Testis (tissue), 3 donors: ENCODE measurements around the gene REC114. TPM values are rescaled to one million over a fixed set of nuclear protein-coding genes. Genes with fewer than 3 reads are reported as not detected.

ENCODE experiments used
- DNase-seq: peaks from one replicate; pipeline ENCODE4 v3.0.0-alpha.2; 2019
- H3K27ac ChIP-seq, 2 donors: fragments of 200-600 bp; sonication (generic); one replicate each; pipeline ENCODE4 v1.5.1; 2019
- H3K27me3 ChIP-seq: fragments of 200-600 bp; sonication (generic); one replicate; pipeline ENCODE4 v1.5.1; 2019
- H3K36me3 ChIP-seq: fragments of 200-600 bp; sonication (generic); one replicate; pipeline ENCODE4 v1.5.1; 2017; ENCODE audit warnings: low read depth; ENCODE audit errors: missing control alignments
- H3K4me1 ChIP-seq: fragments of 200-600 bp; sonication (generic); one replicate; pipeline ENCODE4 v1.5.1; 2019
- H3K4me3 ChIP-seq, 2 donors: fragments of 200-600 bp; sonication (generic); one replicate each; pipeline ENCODE4 v1.5.1; 2017 to 2019
- H3K9me3 ChIP-seq: fragments of 200-600 bp; sonication (generic); one replicate; pipeline ENCODE4 v1.5.1; 2017
- CTCF ChIP-seq, 3 experiments: fragments of 450-650 bp in 2 of 3; fragments of 200-600 bp in 1 of 3; sonication (generic) in 1 of 3; IDR thresholded peaks; one replicate each; pipeline ENCODE4 v1.5.1; 2016 to 2019; ENCODE audit warnings: antibody characterized with exemption in 3 of 3, mild to moderate bottlenecking in 2 of 3, moderate library complexity in 1 of 3
- POLR2A ChIP-seq: fragments of 450-650 bp; IDR thresholded peaks from one replicate; pipeline ENCODE4 v1.6.1; 2017; ENCODE audit warnings: antibody characterized with exemption, mild to moderate bottlenecking, moderate library complexity
- WGBS, 2 donors: methylation state at CpG; one replicate each; pipeline ENCODE4 v1.1.5; 2018; 5-methylcytosine and 5-hydroxymethylcytosine counted together
- intact Hi-C: fragments of 100-400 bp; cut with DNase I; formaldehyde crosslinking; loops from one replicate; pipeline ENCODE4 v1.15.1; 2023; ENCODE audit warnings: low total_unique reads
- polyA plus RNA-seq: library from polyadenylated mRNA; stranded (reverse); fragments of 350-450 nt; fragmentation: Illumina TruSeq; extraction: RNeasy Lipid Tissue Mini Kit (QIAGEN cat#74804); gene quantifications from one replicate; pipeline ENCODE4 v1.2.3, GENCODE V29; 2014; ENCODE audit warnings: low read depth, low replicate concordance; ENCODE audit not compliant: insufficient read depth
- total RNA-seq, 2 donors: library from RNA; depleted of rRNA; stranded (reverse); fragments of >200 nt; gene quantifications; one replicate each; pipeline ENCODE4 v1.2.3, GENCODE V29; 2016

Gene REC114
- total and polyA plus RNA-seq, 3 donors from 2014 or later, result 28.7 to 102 (median 28.8) TPM

DNA sequence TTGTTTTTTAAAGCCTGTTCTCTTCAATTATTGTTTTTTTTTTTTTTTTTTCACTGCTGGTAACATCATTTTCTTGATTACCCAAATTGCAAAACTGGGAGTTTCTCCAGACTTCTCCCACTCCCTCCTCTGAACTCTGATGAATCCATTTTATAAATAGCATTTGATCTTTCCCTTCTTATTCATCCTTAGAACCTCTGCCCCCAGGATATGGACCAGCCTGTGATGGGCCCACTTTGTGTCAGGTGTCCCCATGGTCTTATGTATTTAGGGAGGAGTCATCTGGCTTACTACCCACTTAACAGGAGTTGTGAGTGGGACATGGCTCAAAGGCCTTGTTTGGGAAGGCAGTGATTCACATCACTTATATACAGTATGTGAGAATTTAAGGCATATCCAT lies 57.7 kb downstream of the REC114 start:
- Histone ChIP-seq H3K4me1 (no peaks in the 10 kb centered on the region), H3K27me3 (no peaks in the 10 kb centered on the region), H3K9me3 (no peaks in the 10 kb centered on the region), H3K36me3 (no peaks in the 10 kb centered on the region), H3K4me3 (no peak overlapping the region), H3K27ac (no peak overlapping the region)
- no peak for TF ChIP-seq CTCF (IDR thresholded peaks at IDR 0.05)
- TF ChIP-seq POLR2A, result no peak
- intact Hi-C loops, result no loop called here
- no peak for DNase-seq

DNA sequence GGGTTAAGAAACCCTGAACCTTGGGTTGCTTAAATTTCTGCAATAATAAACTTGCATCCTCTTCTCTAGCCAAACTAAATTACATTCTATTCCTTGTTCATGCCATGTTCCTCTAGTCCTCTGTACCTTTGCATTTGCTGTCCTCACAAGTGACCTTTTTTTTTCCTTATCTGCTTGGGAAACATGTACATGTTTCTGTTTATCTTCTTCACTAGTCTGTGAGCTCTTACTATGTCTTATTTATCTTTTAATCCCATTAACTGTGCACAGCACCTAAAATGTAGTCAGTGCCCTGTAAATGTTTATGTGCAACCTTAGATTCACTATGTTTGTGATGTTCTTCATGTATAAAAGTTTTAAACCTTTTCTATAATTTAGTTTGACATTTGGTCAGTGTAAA lies 61.9 kb downstream of the REC114 start:
- Histone ChIP-seq H3K27ac (no peak overlapping the region), H3K4me1 (no peaks in the 10 kb centered on the region), H3K4me3 (no peak overlapping the region), H3K9me3 (no peaks in the 10 kb centered on the region), H3K27me3 (no peaks in the 10 kb centered on the region), H3K36me3 (no peaks in the 10 kb centered on the region)
- no peak for DNase-seq
- TF ChIP-seq CTCF (IDR thresholded peaks at IDR 0.05) (no peak), POLR2A (no peak)
- intact Hi-C loops, result no loop called here

DNA sequence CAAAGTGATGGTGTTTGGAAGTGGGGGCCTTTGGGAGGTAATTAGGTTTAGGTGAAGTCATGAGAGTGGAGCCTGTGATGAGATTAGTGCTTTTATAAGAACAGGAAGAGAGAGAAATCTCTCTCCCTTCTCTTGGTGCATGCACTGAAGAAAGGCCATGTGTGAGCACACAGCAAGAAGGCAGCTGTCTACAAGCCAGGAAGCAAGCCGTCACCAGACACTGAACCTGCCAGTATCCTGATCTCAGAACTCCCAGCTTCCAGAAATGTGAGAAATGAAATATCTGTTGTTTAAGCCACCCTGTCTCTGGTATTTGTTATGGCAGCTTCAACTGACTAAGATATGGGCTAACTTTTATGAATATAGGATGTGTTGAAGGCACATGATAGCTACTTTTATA lies 72.6 kb downstream of the REC114 start:
- Histone ChIP-seq H3K4me3 (no peak overlapping the region), H3K4me1 (peaks cover 4% of the 10 kb centered on the region), H3K27ac (no peak overlapping the region), H3K9me3 (no peaks in the 10 kb centered on the region), H3K36me3 (no peaks in the 10 kb centered on the region), H3K27me3 (no peaks in the 10 kb centered on the region)
- intact Hi-C loops, result no loop called here
- no peak for DNase-seq
- TF ChIP-seq CTCF (IDR thresholded peaks at IDR 0.05), result no peak
- TF ChIP-seq POLR2A, result no peak
- 85 to 100% methylated on average over 1 of the region's 1 CpG for WGBS, 2 donors

- intact Hi-C loops, result no loop called here
- H3K27ac ChIP-seq, result no peak overlapping the region
- no peaks in the 10 kb centered on the region for H3K9me3 ChIP-seq
- H3K36me3 ChIP-seq, result no peaks in the 10 kb centered on the region
- TF ChIP-seq POLR2A, result no peak
- no peak for TF ChIP-seq CTCF (IDR thresholded peaks at IDR 0.05)
- no peak for DNase-seq
- H3K4me1 ChIP-seq, result peaks cover 4% of the 10 kb centered on the region
- no peaks in the 10 kb centered on the region for H3K27me3 ChIP-seq
- H3K4me3 ChIP-seq, result no peak overlapping the region
- WGBS, 2 donors, result 67 to 83% methylated on average over 2 of the region's 2 CpGs
Measured at GRCh38 chr15:73517566-73517965, 74.6 kb downstream of the REC114 start.

DNA sequence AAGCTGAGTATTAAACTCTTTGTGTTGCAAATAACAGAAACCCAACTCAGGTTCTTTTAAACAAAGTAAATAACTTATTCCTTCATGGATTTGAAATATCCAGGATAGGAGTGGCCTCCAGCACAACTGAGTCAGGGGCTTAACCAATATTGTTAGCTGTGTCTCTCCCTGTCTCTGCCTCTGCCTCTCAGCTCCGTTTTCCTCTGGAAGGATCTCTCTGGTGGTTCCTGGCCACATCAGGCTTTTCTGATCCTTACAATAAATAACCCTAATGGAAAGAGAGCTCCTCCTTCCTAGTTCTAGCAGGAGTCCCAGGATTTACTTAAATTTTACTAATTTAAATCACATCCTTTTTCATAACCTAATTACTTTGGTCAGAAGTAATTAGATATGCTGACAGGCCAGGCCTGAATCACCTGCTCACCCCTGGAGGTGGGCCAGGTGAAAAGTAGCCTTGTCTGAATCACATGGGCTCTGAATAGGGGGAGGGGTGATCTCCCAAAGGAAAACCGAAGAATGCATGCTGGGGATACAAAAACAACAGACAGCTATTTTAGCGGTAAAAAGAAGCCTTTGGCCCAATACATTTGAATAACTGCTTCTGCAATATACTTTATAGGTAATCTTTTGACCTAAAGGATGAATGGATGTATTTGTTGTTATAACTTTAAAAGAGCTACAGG lies 75.4 kb downstream of the REC114 start:
- DNase-seq, result no peak
- intact Hi-C loops, result no loop called here
- Histone ChIP-seq H3K4me1 (peaks cover 4% of the 10 kb centered on the region), H3K27ac (no peak overlapping the region), H3K36me3 (no peaks in the 10 kb centered on the region), H3K27me3 (no peaks in the 10 kb centered on the region), H3K4me3 (no peak overlapping the region), H3K9me3 (no peaks in the 10 kb centered on the region)
- 62 to 69% methylated on average over 3 of the region's 3 CpGs for WGBS, 2 donors
- TF ChIP-seq POLR2A, result no peak
- no peak for TF ChIP-seq CTCF (IDR thresholded peaks at IDR 0.05)
